ENCODE measurements around the gene AP4S1. TPM values are rescaled to one million over a fixed set of nuclear protein-coding genes. Genes with fewer than 3 reads are reported as not detected.
A peak's percentile ranks its signal among the peaks of the same experiment; 100 is the strongest.

AP4S1 gene
- total and polyA plus RNA-seq, 2 of the 8 experiments (the other 6 are each of a cell fraction or from before 2014, with no cell fraction given), result 2.8 to 9.9 TPM

- H4K91ac ChIP-seq (replicated peaks; ENCODE audit: insufficient read length, low read length), result no peak overlapping the region
- H4K5ac ChIP-seq (ENCODE audit: insufficient read length, low read depth, low read length), result no peak overlapping the region
- H3K27ac ChIP-seq (ENCODE audit: low read depth, low read length), result no peak overlapping the region
- no peak overlapping the region for H2BK12ac ChIP-seq (ENCODE audit: low read depth, low read length)
- no peak overlapping the region for H3K4me3 ChIP-seq (ENCODE audit: extremely low read depth in 1 of 4, insufficient read depth in 2 of 4, low read depth in 3 of 4, low read length in 4 of 4)
- H3K27me3 ChIP-seq (replicated peaks in 1 of 4; ENCODE audit: control insufficient read depth in 3 of 4, extremely low read depth in 1 of 4, insufficient read depth in 3 of 4, low read length in 3 of 4), result no peaks in the 10 kb centered on the region
- no peak for DNase-seq (ENCODE audit: low read depth in 1 of 2, low spot score in 2 of 2)
- peaks cover 0 to 4% of the 10 kb centered on the region in 2 experiments for H4K20me1 ChIP-seq (replicated peaks in 1 of 2; ENCODE audit: control insufficient read depth in 1 of 2, insufficient read depth in 2 of 2, low read length in 2 of 2)
- no peak overlapping the region for H3K14ac ChIP-seq (ENCODE audit: insufficient read length)
- no peak overlapping the region for H4K8ac ChIP-seq (ENCODE audit: extremely low read depth, insufficient read depth, low read length)
- H3K4ac ChIP-seq (replicated peaks; ENCODE audit: insufficient read length, low read depth, low read length), result no peak overlapping the region
- no peak overlapping the region for H3K4me2 ChIP-seq (ENCODE audit: insufficient read depth in 1 of 2, low read depth in 2 of 2, low read length in 2 of 2)
- TF ChIP-seq CBX8 (IDR thresholded peaks at IDR 0.05; ENCODE audit: borderline replicate concordance, low read depth, low read length), result no peak
- no peak for TF ChIP-seq YY1 (IDR thresholded peaks at IDR 0.05; ENCODE audit: low read depth, low read length)
- TF ChIP-seq RXRA (IDR thresholded peaks at IDR 0.05; ENCODE audit: insufficient read depth, low read depth, low read length), result no peak
- no peak for TF ChIP-seq CEBPB (IDR thresholded peaks at IDR 0.05; ENCODE audit: low read depth, low read length)
- no peak for TF ChIP-seq SRF (IDR thresholded peaks at IDR 0.05; ENCODE audit: low read depth, low read length)
- TF ChIP-seq ATF2 (IDR thresholded peaks at IDR 0.05; ENCODE audit: low read length), result no peak
- H3K18ac ChIP-seq (ENCODE audit: extremely low read depth, low read length), result no peak overlapping the region
- no peaks in the 10 kb centered on the region for H3K79me2 ChIP-seq (ENCODE audit: control insufficient read depth in 1 of 2, insufficient read depth in 2 of 2, low read length in 2 of 2)
- H3K9me3 ChIP-seq (ENCODE audit: insufficient read depth in 2 of 2, low read depth in 1 of 2, low read length in 1 of 2), result no peaks in the 10 kb centered on the region
- no peak overlapping the region for H2BK20ac ChIP-seq (ENCODE audit: low read length)
- H2BK5ac ChIP-seq (ENCODE audit: low read depth, low read length), result no peak overlapping the region
- H2BK120ac ChIP-seq (replicated peaks; ENCODE audit: low read depth, low read length), result no peak overlapping the region
- FAIRE-seq, result peak; percentile 13
- no peak overlapping the region for H2BK15ac ChIP-seq (ENCODE audit: low read length)
- H3K4me1 ChIP-seq (replicated peaks in 1 of 4; ENCODE audit: control insufficient read depth in 3 of 4, insufficient read depth in 4 of 4, low read length in 3 of 4), result peaks cover 0 to 8% (median 1%) of the 10 kb centered on the region in 4 experiments; a peak in 5 of 7 replicates
- H3K36me3 ChIP-seq (ENCODE audit: control insufficient read depth in 2 of 4, insufficient read depth in 4 of 4, low read length in 3 of 4), result peaks cover 0 to 59% (median 16%) of the 10 kb centered on the region in 4 experiments; a peak in 7 of 8 replicates
- H2AFZ ChIP-seq (ENCODE audit: low read length), result no peak overlapping the region
- no peak overlapping the region for H3K23ac ChIP-seq (ENCODE audit: insufficient read length)
- no peak overlapping the region for H3K56ac ChIP-seq (replicated peaks; ENCODE audit: insufficient read length, low read depth, low read length)
- no peak overlapping the region for H2AK5ac ChIP-seq (ENCODE audit: low read depth, low read length)
- ChIA-PET POLR2A (ENCODE audit: partially characterized antibody) (no interaction called here), CTCF (ENCODE audit: partially characterized antibody) (no interaction called here)
- no peak overlapping the region for H3K9ac ChIP-seq (replicated peaks in 1 of 4; ENCODE audit: extremely low read depth in 1 of 4, low read depth in 3 of 4, low read length in 3 of 4)
- H3K79me1 ChIP-seq (ENCODE audit: low read depth, low read length), result no peaks in the 10 kb centered on the region
- H3K23me2 ChIP-seq (ENCODE audit: low read depth, low read length), result no peaks in the 10 kb centered on the region
Observed at GRCh38 chr14:31127690-31128089, 102.2 kb downstream of the AP4S1 start.
